Measurements from ENCODE around the gene GPHN.

Gene GPHN

GRCh38 chr14:66881596-66881995, 373.6 kb downstream of the GPHN start:
- TF ChIP-seq, protein P1, sequence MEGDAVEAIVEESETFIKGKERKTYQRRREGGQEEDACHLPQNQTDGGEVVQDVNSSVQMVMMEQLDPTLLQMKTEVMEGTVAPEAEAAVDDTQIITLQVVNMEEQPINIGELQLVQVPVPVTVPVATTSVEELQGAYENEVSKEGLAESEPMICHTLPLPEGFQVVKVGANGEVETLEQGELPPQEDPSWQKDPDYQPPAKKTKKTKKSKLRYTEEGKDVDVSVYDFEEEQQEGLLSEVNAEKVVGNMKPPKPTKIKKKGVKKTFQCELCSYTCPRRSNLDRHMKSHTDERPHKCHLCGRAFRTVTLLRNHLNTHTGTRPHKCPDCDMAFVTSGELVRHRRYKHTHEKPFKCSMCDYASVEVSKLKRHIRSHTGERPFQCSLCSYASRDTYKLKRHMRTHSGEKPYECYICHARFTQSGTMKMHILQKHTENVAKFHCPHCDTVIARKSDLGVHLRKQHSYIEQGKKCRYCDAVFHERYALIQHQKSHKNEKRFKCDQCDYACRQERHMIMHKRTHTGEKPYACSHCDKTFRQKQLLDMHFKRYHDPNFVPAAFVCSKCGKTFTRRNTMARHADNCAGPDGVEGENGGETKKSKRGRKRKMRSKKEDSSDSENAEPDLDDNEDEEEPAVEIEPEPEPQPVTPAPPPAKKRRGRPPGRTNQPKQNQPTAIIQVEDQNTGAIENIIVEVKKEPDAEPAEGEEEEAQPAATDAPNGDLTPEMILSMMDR (IDR thresholded peaks at IDR 0.05), result no peak

- TF ChIP-seq, protein P1 (IDR thresholded peaks at IDR 0.05), result no peak
Measured at GRCh38 chr14:66884149-66884548, 376.2 kb downstream of the GPHN start.

GRCh38 chr14:66900719-66901118, 392.8 kb downstream of the GPHN start:
- TF ChIP-seq, protein P1 (IDR thresholded peaks at IDR 0.05), result no peak

DNA sequence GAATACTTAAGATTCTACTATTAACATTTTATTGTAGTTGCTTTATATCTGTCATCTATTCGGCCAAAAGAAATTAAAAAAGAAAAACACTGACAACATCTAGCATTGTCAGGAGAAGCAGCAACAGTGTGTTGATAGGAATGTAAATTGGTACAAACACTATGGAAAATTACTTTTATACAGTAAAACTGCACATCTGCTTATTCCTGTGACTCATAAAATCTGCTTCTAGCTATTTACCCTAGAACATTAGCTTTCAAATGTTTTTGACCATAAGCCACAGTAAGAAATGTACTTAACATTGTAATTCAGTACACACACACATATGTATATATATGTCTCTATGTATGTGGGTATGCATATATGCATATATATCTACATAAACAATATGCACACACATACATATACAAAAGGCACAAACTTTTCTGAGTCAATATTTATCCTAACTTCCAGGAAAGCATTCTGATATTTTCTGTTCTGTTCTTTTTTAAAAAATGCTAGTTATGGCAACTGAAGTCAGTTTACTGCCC, 402.4 kb downstream of the GPHN start:
- TF ChIP-seq, protein P1 (IDR thresholded peaks at IDR 0.05), result no peak

DNA sequence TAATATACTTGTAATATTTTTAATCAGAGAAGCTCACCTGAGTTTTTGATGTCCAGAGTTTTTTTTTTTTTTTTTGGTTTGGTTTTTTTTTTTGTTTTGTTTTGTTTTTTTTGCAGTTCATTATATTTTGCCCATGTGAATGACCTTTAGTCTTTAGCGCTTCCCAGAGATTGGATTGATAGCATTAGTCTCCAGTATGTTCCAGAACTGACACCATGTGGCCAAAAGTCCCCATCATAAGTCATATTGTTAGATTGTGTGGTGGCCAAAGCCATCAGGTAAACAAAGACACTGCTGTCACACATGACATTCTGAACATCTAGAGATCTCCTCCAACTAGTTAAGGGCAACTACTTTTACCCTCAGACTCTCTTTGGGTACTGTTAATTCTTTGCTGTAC, 408.5 kb downstream of the GPHN start:
- TF ChIP-seq, protein P1 (IDR thresholded peaks at IDR 0.05), result no peak

DNA sequence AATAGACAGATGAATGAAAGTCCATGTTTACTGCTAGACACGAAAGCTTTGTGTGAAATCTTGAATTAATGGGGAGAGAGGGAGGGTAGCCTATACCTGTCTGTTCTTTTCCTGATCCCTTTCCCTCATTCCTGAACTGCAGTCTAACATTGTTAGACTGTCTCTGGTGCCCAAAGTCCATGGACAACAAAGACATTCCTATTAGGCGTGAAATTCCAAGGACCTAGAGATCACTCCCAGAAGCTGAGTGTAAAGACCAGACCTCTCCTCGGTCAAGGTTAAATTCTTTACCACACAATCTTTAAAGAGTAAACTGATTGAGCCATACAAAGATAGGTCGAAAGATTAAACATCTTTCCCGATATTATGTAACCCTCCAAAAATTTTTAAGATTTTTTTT, 410.6 kb downstream of the GPHN start:
- TF ChIP-seq, protein P1 (IDR thresholded peaks at IDR 0.05), result no peak

DNA sequence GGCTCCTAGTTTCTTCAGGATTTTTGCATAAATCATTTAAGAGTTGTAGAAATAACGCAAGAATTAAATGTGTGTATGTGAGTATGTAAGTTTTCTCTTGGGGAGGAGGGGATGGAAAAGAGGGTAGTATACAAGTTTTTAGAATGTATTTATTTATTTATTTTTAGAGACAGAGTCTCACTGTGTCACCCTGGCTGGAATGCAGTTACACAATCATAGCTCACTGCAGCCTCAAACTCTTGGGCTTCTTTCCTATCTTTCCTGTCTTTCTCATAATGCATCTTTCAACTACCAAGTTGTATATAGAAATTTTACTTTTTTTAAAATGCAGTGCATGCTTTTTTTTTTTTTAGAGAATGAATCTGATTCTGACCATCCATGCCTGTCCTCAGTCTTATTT, 412.2 kb downstream of the GPHN start:
- TF ChIP-seq, protein P1 (IDR thresholded peaks at IDR 0.05), result no peak

DNA sequence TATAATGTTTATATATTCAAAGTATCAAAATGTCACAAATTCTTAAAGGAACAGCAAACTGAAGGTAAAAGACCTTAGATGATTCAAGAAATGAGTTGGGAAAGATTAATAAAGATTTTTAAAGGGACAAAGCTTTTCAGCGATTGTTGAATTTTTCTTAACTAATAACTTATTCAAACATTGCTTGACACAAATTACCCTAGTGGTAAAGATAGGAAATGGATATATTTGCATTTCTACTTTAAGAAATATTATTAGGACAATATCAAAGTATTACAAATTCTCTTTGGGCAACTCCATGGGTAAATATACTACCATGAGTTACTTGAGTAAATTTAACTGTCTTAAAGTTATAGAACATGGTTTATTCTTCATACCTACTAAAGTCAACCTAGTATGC, 415.3 kb downstream of the GPHN start:
- TF ChIP-seq, protein P1 (IDR thresholded peaks at IDR 0.05), result no peak
